CD4-positive, alpha-beta T cell treated with Interleukin-4 for 4 hours (primary cell): ENCODE measurements around the gene CFAP54.
"Not testable (repeated sequence)": the region's sequence is repeated elsewhere in the genome, so short reads cannot be mapped to it uniquely, and the experiment has no call there.

Experiments used
- DNase-seq: peaks from one replicate; pipeline ENCODE4 v3.0.0-alpha.2; 2020

The CFAP54 gene

DNA sequence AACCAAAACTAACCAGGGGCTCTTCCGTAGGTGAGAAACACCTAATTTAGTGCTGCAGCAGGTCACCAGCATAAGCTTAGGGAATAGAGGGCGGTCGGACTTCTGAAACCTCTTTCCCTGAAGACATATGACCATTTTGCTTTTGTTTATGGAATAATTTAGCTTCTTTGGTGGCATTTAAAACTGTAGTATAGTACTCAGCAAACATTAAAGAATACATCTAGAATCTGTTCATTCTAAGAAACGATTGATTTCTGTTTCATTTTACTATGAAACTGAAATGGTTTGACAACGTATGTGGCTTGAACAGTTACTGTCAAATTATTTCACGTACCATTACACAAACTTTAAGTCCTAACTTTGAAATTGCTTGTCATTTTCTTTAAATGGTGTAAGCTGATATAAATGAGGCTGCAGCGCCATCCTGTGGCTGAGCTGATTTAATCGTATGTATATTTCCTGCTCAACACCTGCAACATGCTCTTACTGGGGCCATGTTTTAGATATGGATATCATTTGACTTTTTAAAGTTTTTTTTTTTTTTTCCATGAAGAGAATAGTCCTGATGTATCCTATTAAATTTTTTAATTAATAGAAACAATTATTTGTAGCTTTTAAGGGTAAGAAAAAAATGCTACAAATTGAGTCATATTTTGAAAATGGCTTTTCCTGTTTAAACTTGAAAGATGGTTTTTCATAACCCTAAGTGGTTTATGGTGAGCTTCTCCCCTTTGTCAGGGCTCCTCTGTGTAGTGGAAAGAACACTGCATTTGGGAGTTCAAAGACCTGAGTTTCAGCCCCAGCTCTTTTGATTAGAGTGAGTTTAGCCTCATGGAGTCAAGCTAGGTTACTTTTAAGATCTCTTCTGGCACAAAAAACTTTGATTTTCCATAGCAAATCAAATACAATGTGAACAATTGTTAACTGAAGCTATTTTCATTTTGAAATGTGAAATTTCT lies 27.4 kb downstream of the CFAP54 start:
- DNase-seq = peak; percentile 86

DNA sequence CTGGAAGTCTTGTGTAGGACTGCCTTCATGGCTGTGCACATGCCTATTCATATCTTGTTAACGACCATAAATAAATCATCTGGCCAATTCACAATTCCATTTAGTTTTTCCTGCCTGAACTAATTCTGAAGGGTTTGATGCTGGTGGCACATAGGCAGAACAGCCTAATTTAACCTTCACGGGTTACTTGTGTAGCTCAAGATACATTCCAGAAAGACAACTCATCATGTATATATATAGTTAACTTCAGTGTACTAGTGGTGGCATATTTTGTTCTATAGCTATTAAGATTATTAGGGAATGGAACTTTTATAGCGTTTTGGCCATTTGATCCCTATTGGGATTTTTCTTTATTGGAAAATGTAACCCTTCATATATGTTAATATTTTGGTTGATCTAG lies 31.4 kb downstream of the CFAP54 start:
- DNase-seq = no peak

DNA sequence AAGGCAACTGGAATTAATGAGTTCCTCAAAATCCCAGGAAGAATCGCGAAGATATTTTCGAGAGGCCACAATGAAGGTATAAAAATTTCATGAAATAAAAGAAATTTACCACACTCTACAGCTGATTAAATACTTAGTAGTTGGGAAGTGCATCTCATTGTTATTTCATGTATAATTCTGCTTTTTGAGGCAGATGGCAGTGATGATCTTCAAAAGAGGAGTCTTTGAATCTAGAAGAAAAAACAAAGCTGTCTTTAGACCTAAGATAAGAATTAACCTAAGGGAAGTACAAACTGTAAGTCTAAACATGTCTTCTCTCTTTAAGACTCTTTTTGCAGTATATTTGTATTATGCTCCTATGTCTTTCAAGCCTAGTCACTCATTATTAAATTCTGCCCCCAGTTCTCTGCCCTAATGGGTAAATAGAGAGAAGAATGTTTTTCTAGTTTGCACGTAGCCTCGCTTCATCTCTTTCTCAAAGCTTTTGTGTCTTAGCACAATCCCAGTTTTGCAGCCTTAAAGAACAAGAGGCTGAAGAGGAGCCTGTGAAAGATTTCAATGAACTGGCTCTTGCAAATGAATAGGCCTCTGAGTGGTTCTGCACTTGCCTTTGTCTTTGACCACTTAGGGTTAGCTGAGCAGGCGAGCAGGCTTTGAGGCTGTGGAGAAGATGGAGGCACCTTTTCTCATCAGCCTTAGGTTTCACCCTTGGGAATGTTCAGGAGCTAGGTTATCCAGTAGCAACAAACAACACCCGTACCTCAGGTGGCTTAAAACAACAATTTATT lies 32.7 kb downstream of the CFAP54 start:
- no peak for DNase-seq

- no peak for DNase-seq
Observed at GRCh38 chr12:96522690-96523089, 33.3 kb downstream of the CFAP54 start.

GRCh38 chr12:96526110-96526509 lies 36.7 kb downstream of the CFAP54 start:
- DNase-seq = no peak

DNA sequence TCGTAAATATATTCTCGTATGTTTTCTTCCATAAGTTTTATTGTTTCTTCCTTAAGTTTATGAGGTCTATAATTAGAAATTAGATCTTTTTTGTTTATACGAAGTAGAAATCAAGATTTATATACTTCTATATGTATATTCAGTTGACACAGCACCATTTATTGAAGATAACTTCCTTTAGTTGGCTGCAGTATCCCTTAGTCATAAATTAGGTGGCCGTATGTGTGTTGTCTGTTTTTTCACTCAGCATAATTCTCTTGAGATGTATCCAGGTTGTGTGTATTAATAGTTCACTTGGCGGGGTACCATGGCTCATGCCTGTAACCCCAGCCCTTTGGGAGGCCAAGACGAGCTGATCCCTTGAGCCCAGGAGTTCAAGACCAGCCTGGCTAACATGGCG lies 40.5 kb downstream of the CFAP54 start:
- no peak for DNase-seq

DNA sequence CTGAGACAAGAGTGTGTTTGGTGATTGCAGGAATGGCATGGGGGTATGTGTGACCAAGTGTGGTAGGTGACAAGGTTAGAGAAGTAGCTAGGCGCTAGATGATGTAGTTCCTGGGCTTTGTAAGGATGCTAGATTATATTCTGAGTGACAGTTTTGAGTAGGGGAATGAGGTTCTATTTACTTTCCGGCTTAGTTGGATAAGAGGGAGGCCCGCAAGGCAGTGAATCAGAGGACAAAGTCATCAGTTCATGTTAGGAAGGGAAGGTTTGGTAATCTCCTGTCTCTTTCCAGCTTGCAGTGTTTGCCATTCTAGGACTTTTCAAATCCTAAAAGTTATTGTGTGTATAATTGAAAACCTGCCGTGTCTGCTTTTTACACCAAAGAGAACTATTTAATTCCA lies 45.0 kb downstream of the CFAP54 start:
- no peak for DNase-seq

GRCh38 chr12:96548384-96548783 lies 59.0 kb downstream of the CFAP54 start:
- no peak for DNase-seq

DNA sequence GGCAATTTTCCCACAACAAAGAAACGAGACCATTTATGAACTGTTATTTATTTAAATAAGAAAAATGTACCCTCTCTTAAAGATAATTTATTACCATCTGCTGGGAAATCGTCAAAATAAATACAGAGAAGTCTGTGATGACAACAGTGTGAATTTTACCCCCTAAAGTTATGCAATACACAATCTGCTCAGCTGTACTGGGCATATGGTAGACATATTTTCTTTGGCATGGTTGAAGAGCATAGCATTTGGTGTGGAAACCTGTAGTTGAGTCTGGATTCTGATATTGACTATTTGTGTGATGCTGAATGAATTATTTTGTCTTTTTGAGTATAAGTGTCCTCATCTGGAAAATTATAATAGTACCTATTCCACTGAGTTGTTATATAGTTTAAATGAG lies 60.0 kb downstream of the CFAP54 start:
- DNase-seq = no peak

DNA sequence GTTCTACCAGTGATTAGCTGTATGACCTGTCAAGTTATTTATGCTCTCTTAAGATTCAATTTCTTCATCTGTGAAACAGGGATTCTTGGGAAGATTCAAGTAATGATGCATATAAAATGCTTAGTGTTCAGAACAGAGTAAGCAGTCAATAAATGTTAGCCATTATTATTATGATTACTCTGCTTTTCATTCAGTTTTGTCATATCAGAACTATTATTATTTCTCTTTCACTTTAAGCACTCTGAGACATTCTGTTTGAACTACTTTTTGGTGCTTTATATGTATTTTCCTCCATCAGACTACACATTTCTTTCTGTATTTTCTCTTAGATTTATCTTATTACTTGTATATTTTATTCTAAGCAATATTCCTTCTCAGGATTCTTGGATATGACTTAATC lies 81.2 kb downstream of the CFAP54 start:
- no peak for DNase-seq

- DNase-seq = no peak
Observed at GRCh38 chr12:96571101-96571862, 81.9 kb downstream of the CFAP54 start.

DNA sequence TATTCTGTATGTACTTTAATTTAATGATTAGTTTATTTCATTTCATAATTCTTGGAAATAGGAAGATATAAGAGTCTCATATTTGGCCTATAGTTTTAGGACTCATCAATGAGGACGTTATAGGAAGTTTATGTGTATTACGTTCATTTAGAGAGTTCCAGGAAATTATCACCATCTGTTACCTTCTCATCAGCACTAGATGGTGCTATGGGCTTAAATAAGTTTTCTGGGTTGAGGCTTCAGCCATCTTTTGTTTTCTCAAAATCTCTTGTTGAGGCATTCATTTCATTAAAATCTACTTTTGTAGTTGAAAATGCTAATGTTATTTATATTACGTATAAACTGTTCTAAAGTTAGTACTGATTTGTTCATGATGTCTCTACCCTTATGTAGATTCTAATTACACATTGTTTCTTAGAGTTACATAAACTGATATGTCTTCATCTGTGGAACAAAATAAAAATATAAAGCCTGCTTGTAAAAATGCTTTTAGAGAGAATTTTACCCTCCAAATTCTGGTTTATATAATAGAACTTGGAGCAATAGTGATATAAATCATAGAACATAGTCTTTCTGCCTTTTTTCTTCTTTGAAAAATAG lies 89.2 kb downstream of the CFAP54 start:
- DNase-seq = peak; percentile 68

GRCh38 chr12:96585977-96586376 lies 96.6 kb downstream of the CFAP54 start:
- no peak for DNase-seq

DNA sequence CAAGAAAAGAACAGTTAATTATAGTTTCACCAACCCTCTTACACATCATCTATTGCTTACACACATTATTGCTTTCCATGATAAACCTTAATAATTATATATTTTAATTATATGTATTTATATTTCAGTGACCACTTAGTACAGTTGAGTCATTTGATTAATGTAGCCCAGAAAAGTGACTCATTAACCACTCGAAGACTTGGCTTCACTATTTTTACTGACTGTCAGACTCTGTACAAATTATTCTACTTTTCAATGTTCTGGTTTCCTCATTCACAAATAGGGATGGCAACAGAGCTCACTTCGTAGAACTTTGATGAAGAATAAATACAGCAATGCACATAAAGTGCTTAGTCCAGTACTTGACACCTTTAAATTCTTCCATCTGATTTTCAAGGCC lies 98.3 kb downstream of the CFAP54 start:
- DNase-seq = no peak

DNA sequence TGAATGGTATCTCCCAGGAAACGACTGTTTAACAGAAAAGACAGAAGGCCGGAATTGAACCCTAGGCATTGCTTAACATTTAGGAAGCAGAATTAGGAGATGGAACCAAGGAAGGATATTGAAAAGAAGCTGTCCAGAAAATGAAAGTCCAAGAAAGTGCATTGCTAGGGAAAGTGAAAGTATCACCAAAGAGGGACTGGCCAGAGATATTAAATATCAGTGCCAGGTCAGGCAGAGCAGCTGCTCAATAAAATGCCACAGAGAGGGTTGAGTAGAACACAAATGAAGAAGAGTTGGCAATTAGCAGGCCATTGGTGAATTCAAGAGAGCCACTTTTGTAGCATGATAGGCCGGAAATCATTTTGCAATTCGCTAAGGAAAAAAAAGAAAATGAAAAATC lies 101.6 kb downstream of the CFAP54 start:
- no peak for DNase-seq

DNA sequence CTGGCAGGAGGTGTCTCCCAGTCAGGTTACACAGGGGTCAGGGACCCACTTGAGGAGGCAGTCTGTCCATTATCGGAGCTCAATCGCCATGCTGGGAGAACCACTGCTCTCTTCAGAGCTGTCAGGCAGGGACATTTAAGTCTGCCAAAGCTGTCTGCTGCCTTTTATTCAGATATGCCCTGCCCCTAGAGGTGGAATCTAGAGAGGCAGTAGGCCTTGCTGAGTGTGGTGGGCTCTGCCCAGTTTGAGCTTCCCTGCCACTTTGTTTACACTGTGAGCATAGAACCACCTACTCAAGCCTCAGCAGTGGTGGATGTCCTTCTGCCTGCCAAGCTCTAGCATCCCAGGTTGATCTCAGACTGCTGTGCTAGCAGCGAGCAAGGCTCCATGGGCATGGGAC lies 115.0 kb downstream of the CFAP54 start:
- not testable (repeated sequence) for DNase-seq

DNA sequence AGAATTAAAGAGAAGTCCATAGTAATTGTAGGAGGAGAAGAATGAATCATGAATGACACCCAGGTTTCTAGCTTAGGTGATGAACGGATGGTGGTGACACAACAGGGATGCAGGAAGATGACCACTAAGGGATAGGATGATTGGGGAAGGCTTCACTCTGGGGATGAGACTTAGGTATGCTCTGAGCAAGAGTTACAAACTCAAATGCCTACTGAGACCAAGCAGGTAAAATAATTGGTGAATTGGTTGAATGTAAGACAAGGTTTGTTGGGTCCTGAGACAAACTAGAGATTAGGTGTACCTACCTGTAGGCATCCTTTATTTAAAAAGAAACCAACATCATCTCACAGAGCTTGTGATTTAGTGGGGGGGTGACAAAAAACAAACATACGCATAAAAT lies 116.3 kb downstream of the CFAP54 start:
- no peak for DNase-seq

GRCh38 chr12:96606134-96606533 lies 116.8 kb downstream of the CFAP54 start:
- DNase-seq = no peak

DNA sequence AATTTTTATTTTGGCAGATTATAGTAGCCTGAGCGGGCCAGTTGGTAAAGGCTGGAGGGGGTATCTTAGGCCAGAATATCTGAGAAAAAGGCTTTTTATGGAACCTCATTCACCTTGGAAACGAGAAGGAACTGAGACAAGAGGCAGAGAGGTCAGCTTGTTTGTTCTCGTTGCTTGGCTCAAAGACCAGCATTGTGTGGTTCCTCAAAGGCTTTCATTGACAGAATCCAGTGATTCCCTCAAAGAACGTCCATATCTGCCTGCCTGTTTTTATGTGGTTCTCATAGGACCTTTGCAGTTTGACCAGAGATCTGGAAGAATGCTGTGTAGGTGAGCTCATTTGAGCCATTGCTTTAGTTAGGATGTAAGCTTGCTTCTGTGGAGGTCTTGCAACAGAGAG lies 117.3 kb downstream of the CFAP54 start:
- DNase-seq = no peak

GRCh38 chr12:96617178-96617577 lies 127.8 kb downstream of the CFAP54 start:
- DNase-seq = no peak

GRCh38 chr12:96623155-96623554 lies 133.8 kb downstream of the CFAP54 start:
- DNase-seq = no peak

DNA sequence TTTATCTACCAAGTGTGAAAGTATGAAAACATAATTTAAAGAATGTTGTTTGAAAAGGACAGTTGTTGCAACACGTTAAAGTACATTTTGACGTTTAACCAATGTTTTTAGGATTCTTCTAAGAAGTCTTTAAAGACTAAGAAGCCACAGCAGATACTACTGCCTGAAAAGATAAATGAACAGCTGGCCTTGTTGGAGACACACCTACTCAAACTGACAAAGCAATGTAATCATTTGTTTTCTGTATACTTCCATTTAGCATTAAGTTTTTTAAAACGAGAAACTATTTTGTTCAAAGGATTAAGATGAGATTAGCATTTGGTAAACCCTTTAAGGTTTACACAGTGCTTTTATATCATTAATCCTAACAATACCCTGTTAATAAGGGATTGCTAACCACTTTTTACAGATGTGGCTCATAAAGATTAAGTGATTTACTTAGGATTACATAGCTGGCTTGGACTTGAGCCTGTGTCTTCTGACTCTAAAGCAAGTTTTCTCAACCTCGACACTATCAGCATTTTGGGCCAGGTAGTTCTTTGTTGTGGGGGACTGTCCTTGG lies 134.4 kb downstream of the CFAP54 start:
- no peak for DNase-seq

- no peak for DNase-seq
Observed at GRCh38 chr12:96635844-96636243, 146.5 kb downstream of the CFAP54 start.
